CD14-positive monocyte (primary cell): ENCODE results near the gene HSD11B2. TPM values are rescaled to one million over a fixed set of nuclear protein-coding genes. Genes with fewer than 3 reads are reported as not detected.

Source experiments
- DNase-seq, 3 donors: peaks; one replicate each; pipeline ENCODE4 v3.0.0-alpha.2; 2011 to 2022
- H2AFZ ChIP-seq: 2 replicates; pipeline ENCODE4 v1.6.0; 2012; ENCODE audit warnings: mild to moderate bottlenecking, low read depth, low read length, inconsistent platforms; ENCODE audit not compliant: insufficient read depth, poor library complexity, severe bottlenecking
- H3K27ac ChIP-seq, 2 donors: 1 replicate in 1 of 2; 2 replicates in 1 of 2; pipeline ENCODE4 v1.5.1; 2012 to 2013; ENCODE audit warnings: low read length in 2 of 2, control low read depth in 1 of 2, inconsistent platforms in 1 of 2, low read depth in 1 of 2, mild to moderate bottlenecking in 1 of 2
- H3K27me3 ChIP-seq, 2 donors: one replicate each; pipeline versions ENCODE4 v1.6.0 to v1.6.1; 2011 to 2013; ENCODE audit warnings: low read length in 2 of 2; ENCODE audit not compliant: control insufficient read depth in 2 of 2, insufficient read depth in 2 of 2
- H3K36me3 ChIP-seq, 2 donors: replicated peaks in 1 of 2; 1 replicate in 1 of 2; 2 replicates in 1 of 2; pipeline versions ENCODE4 v1.5.1 to v1.6.1; 2012 to 2013; ENCODE audit warnings: low read length in 2 of 2, control low read depth in 1 of 2, inconsistent platforms in 1 of 2, mild to moderate bottlenecking in 1 of 2; ENCODE audit not compliant: insufficient read depth in 2 of 2, control insufficient read depth in 1 of 2
- H3K4me1 ChIP-seq, 2 donors: 1 replicate in 1 of 2; 2 replicates in 1 of 2; pipeline versions ENCODE4 v1.5.1 to v1.6.1; 2012 to 2013; ENCODE audit warnings: low read length in 2 of 2, control low read depth in 1 of 2, inconsistent platforms in 1 of 2, mild to moderate bottlenecking in 1 of 2, moderate library complexity in 1 of 2; ENCODE audit not compliant: insufficient read depth in 2 of 2, control insufficient read depth in 1 of 2
- H3K4me2 ChIP-seq: replicated peaks from 2 replicates; pipeline ENCODE3; 2012; ENCODE audit warnings: low read length, moderate library complexity, mild to moderate bottlenecking; ENCODE audit not compliant: poor library complexity, severe bottlenecking; ENCODE audit errors: extremely low read depth
- H3K4me3 ChIP-seq, 3 experiments: fragments of 200-600 bp in 1 of 3; sonication (generic) in 1 of 3; replicated peaks in 1 of 3; 1 replicate in 2 of 3; 2 replicates in 1 of 3; pipeline ENCODE4 v1.5.1; 2011 to 2013; ENCODE audit warnings: low read length in 3 of 3, mild to moderate bottlenecking in 3 of 3, control low read depth in 2 of 3, low read depth in 2 of 3, inconsistent platforms in 1 of 3, moderate library complexity in 1 of 3
- H3K79me2 ChIP-seq: 2 replicates; pipeline ENCODE4 v1.6.0; 2012; ENCODE audit warnings: mild to moderate bottlenecking, control low read depth, inconsistent platforms, low read length, moderate library complexity; ENCODE audit not compliant: insufficient read depth
- H3K9ac ChIP-seq: 2 replicates; pipeline ENCODE4 v1.6.0; 2017; ENCODE audit warnings: low read length, mild to moderate bottlenecking; ENCODE audit not compliant: insufficient read depth, poor library complexity, severe bottlenecking
- H3K9me3 ChIP-seq, 2 donors: replicated peaks in 1 of 2; 1 replicate in 1 of 2; 2 replicates in 1 of 2; pipeline versions ENCODE4 v1.5.1 to v1.6.1; 2012 to 2013; ENCODE audit warnings: low read length in 2 of 2, control low read depth in 1 of 2; ENCODE audit not compliant: control insufficient read depth in 1 of 2, insufficient read depth in 1 of 2
- H4K20me1 ChIP-seq: 2 replicates; pipeline ENCODE4 v1.6.0; 2012; ENCODE audit warnings: mild to moderate bottlenecking, low read length, control low read depth, moderate library complexity; ENCODE audit not compliant: insufficient read depth
- H3K27ac Mint-ChIP-seq, 7 donors: one replicate each; pipeline ENCODE4 v1.8.0; 2020; ENCODE audit warnings: mild to moderate bottlenecking in 7 of 7, mixed read lengths in 7 of 7, moderate library complexity in 6 of 7, inconsistent platforms in 2 of 7
- H3K27me3 Mint-ChIP-seq, 3 donors: one replicate each; pipeline ENCODE4 v1.8.0; 2021 to 2022; ENCODE audit warnings: low read depth in 3 of 3, mild to moderate bottlenecking in 3 of 3, mixed read lengths in 3 of 3, moderate library complexity in 3 of 3, inconsistent platforms in 1 of 3
- H3K36me3 Mint-ChIP-seq, 2 donors: one replicate each; pipeline ENCODE4 v1.8.0; 2020; ENCODE audit warnings: mixed read lengths in 2 of 2, inconsistent platforms in 1 of 2, mild to moderate bottlenecking in 1 of 2
- H3K4me1 Mint-ChIP-seq: one replicate; pipeline ENCODE4 v1.8.0; 2020; ENCODE audit warnings: mild to moderate bottlenecking, mixed read lengths
- H3K4me3 Mint-ChIP-seq, 2 donors: one replicate each; pipeline ENCODE4 v1.8.0; 2020; ENCODE audit warnings: mild to moderate bottlenecking in 2 of 2, mixed read lengths in 2 of 2, moderate library complexity in 1 of 2
- H3K9me3 Mint-ChIP-seq, 7 donors: one replicate each; pipeline ENCODE4 v1.8.0; 2020 to 2022; ENCODE audit warnings: mixed read lengths in 7 of 7, mild to moderate bottlenecking in 6 of 7, moderate library complexity in 6 of 7, inconsistent platforms in 2 of 7
- CTCF ChIP-seq: fragments of 200-600 bp; IDR thresholded peaks from one replicate; pipeline ENCODE4 v1.8.0; 2022; ENCODE audit warnings: antibody characterized with exemption, mild to moderate bottlenecking
- whole genome bisulfite sequencing: methylation state at CpG from one replicate; pipeline ENCODE4 v1.1.5; 2013; ENCODE audit warnings: missing lambda C conversion rate; ENCODE audit not compliant: insufficient coverage; 5-methylcytosine and 5-hydroxymethylcytosine counted together
- intact Hi-C, 2 donors: fragments of 100-400 bp; cut with micrococcal nuclease; formaldehyde crosslinking; loops; one replicate each; pipeline versions ENCODE4 v1.15.0 to v1.15.1; 2023
- polyA plus RNA-seq, 3 donors: library from polyadenylated mRNA; depleted of rRNA in 1 of 3; unstranded in 2 of 3; stranded (reverse) in 1 of 3; fragments of 300-500 nt in 2 of 3; fragments of >200 nt in 1 of 3; fragmentation: Illumina TruSeq in 2 of 3; gene quantifications; 1 replicate in 2 of 3; 2 replicates in 1 of 3; pipeline ENCODE4 v1.2.3, GENCODE V29; 2012 to 2021

HSD11B2 gene
- polyA plus RNA-seq, 3 donors = not detected

- Histone ChIP-seq H3K79me2 (no peaks in the 10 kb centered on the region), H3K36me3 (no peaks in the 10 kb centered on the region), H3K4me1 (peaks cover 14 to 18% of the 10 kb centered on the region in 2 donors), H3K9me3 (peaks cover 0 to 9% of the 10 kb centered on the region in 2 donors), H3K4me2 (no peak overlapping the region), H3K4me3 (no peak overlapping the region), H2AFZ (no peak overlapping the region), H4K20me1 (peaks cover 45% of the 10 kb centered on the region), H3K27ac (no peak overlapping the region), H3K9ac (no peak overlapping the region), H3K27me3 (peaks cover 22 to 62% of the 10 kb centered on the region in 2 donors)
- H3K4me1 Mint-ChIP-seq = peaks cover 16% of the 10 kb centered on the region
- no peak overlapping the region for H3K27ac Mint-ChIP-seq
- H3K27me3 Mint-ChIP-seq = peaks cover 56 to 77% (median 58%) of the 10 kb centered on the region in 3 donors
- intact Hi-C loops = loop anchor here (2.0 to 5.0 kb wide), 2 partner anchors 37 to 39 kb away; no protein-coding TSS in a partner anchor
- H3K9me3 Mint-ChIP-seq = peaks cover 0 to 21% (median 3%) of the 10 kb centered on the region in 7 donors
- H3K4me3 Mint-ChIP-seq = peak overlapping the region in 1 of 2 donors; percentile 76
- peaks cover 9 to 12% of the 10 kb centered on the region in 2 donors for H3K36me3 Mint-ChIP-seq
- peak; percentile 87 for TF ChIP-seq CTCF
- peak; percentile 43 to 61 (median 58) for DNase-seq
- WGBS = 27% methylated on average over 11 of the region's 11 CpGs
Measured at GRCh38 chr16:67428146-67428731, 2.7 kb upstream of the HSD11B2 start.

DNA sequence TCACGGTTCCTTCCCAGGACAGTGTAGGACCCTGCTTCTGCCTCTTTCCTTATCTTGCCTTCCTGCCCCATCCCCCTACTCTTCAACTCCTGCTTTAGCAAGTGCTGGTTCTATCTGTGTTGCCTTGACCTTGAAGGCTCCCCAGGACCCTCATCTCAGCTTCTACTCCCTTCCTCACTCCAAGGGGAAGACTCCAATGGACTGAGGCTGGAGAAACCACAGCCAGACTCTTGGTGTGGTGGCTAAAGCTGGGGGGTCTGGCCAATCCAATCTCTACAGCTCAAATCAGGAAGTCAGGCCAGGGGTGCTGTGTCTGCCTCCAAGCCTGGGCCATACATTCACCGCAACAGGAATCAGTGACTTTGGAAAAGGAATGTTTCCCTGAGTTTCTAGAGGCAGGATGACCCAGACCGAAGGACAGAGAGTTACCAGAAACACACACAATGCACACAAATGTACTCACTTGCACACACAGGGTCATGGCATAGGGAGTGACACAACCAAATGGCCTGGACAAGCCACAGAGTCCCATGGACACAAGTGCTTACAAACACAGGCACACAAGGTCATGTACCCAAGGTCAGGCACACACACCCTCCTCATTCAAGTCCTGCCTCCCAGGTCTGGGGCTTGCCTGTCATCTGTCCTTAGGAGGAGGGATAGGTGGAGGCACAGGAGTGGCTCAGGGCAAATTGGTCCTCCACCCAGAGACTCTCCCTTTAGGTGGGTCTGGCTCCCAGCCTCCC is 1.7 kb upstream of the HSD11B2 start:
- intact Hi-C loops = loop anchor here (2.0 to 5.0 kb wide), 2 partner anchors 36 to 38 kb away; no protein-coding TSS in a partner anchor
- no peak for DNase-seq
- Histone ChIP-seq H3K4me3 (no peak overlapping the region), H3K27ac (no peak overlapping the region), H3K36me3 (no peaks in the 10 kb centered on the region), H2AFZ (no peak overlapping the region), H3K4me2 (no peak overlapping the region), H3K4me1 (peaks cover 14 to 18% of the 10 kb centered on the region in 2 donors), H3K27me3 (peaks cover 22 to 64% of the 10 kb centered on the region in 2 donors), H3K9me3 (peaks cover 0 to 9% of the 10 kb centered on the region in 2 donors), H3K9ac (no peak overlapping the region), H4K20me1 (peaks cover 55% of the 10 kb centered on the region), H3K79me2 (no peaks in the 10 kb centered on the region)
- TF ChIP-seq CTCF = no peak
- Mint-ChIP-seq H3K9me3 (peaks cover 0 to 21% (median 3%) of the 10 kb centered on the region in 7 donors), H3K4me1 (peaks cover 16% of the 10 kb centered on the region), H3K27ac (peak overlapping the region in 1 of 7 donors; percentile 74), H3K4me3 (peak overlapping the region in 1 of 2 donors; percentile 76), H3K27me3 (peaks cover 58 to 75% (median 63%) of the 10 kb centered on the region in 3 donors), H3K36me3 (peaks cover 16 to 19% of the 10 kb centered on the region in 2 donors)
- WGBS = 77% methylated on average over 3 of the region's 3 CpGs
